Heart left ventricle (tissue), 16 donors: ENCODE measurements around the gene MAPK8. TPM values are rescaled to one million over a fixed set of nuclear protein-coding genes. Genes with fewer than 3 reads are reported as not detected.

ENCODE experiments used
- ATAC-seq, 4 donors: fragments of 200-7000 bp; cut with Tn5 transposase; one replicate each; pipeline ENCODE4 v1.9.1; 2020 to 2022; ENCODE audit warnings: moderate library complexity in 4 of 4, mild to moderate bottlenecking in 3 of 4, moderate number of reproducible peaks in 1 of 4
- DNase-seq, 5 donors: peaks; one replicate each; pipeline ENCODE4 v3.0.0-alpha.2; 2020
- H3K27ac ChIP-seq, 12 donors: fragments of 200-600 bp; sonication (generic) in 4 of 12; one replicate each; pipeline versions ENCODE4 v1.5.0 to v1.8.0; 2016 to 2022; ENCODE audit warnings: mild to moderate bottlenecking in 2 of 12
- H3K27me3 ChIP-seq, 9 donors: fragments of 200-600 bp; sonication (generic) in 2 of 9; one replicate each; pipeline versions ENCODE4 v1.5.1 to v1.8.0; 2016 to 2022; ENCODE audit warnings: mild to moderate bottlenecking in 3 of 9
- H3K36me3 ChIP-seq, 9 donors: fragments of 200-600 bp; sonication (generic) in 2 of 9; one replicate each; pipeline versions ENCODE4 v1.5.0 to v1.8.0; 2018 to 2022; ENCODE audit warnings: mild to moderate bottlenecking in 2 of 9
- H3K4me1 ChIP-seq, 12 donors: fragments of 200-600 bp; sonication (generic) in 4 of 12; one replicate each; pipeline versions ENCODE4 v1.5.0 to v1.8.0; 2016 to 2022; ENCODE audit warnings: mild to moderate bottlenecking in 3 of 12
- H3K4me3 ChIP-seq, 12 donors: fragments of 200-600 bp; sonication (generic) in 4 of 12; one replicate each; pipeline versions ENCODE4 v1.5.0 to v1.8.0; 2017 to 2022; ENCODE audit warnings: mild to moderate bottlenecking in 9 of 12, moderate library complexity in 4 of 12
- H3K9me3 ChIP-seq, 12 donors: fragments of 200-600 bp; sonication (generic) in 4 of 12; one replicate each; pipeline versions ENCODE4 v1.5.0 to v1.8.0; 2016 to 2022; ENCODE audit warnings: mild to moderate bottlenecking in 1 of 12
- CTCF ChIP-seq, 12 donors: fragments of 200-600 bp; sonication (generic) in 4 of 12; IDR thresholded peaks; one replicate each; pipeline versions ENCODE4 v1.5.0 to v1.8.0; 2018 to 2022; ENCODE audit warnings: antibody characterized with exemption in 12 of 12, mild to moderate bottlenecking in 5 of 12
- POLR2A ChIP-seq, 2 donors: fragments of 450-650 bp; IDR thresholded peaks; one replicate each; pipeline ENCODE4 v1.6.1; 2017; ENCODE audit warnings: antibody characterized with exemption in 2 of 2, mild to moderate bottlenecking in 2 of 2, moderate library complexity in 2 of 2
- WGBS, 4 donors: extraction: QIAGEN DNeasy Blood & Tissue Kit in 2 of 4; methylation state at CpG; one replicate each; pipeline versions ENCODE4 v1.1.5 to v1.1.7; 2013 to 2018; 5-methylcytosine and 5-hydroxymethylcytosine counted together
- intact Hi-C, 10 donors: fragments of 100-400 bp; cut with DNase I; formaldehyde crosslinking; loops; one replicate each; pipeline versions ENCODE4 v1.11.1 to v1.14.2; 2022
- polyA plus RNA-seq, 2 donors: library from polyadenylated mRNA; stranded (reverse); fragments of 200-250 nt; gene quantifications; one replicate each; pipeline ENCODE4 v1.2.3, GENCODE V29; 2013
- total RNA-seq, 9 donors: library from RNA; depleted of rRNA in 2 of 9; stranded (reverse); fragments of >200 nt in 2 of 9; fragmentation: NEBNext Ultra II Directional in 3 of 9; extraction: Animal tissue kit (Norgen Biotek cat#: 25700) in 3 of 9; gene quantifications; one replicate each; pipeline versions ENCODE4 v1.1.0 to v1.2.4, GENCODE V29; 2016 to 2023
- donor health status: ischemic (EF 13 %, LVEDD 7.1; RV severe dilation, severe dysfunction).
- donor health status: healthy with polysubstance abuse.
- donor health status: DM: no; HTN: yes; CAD: no.
- donor health status: DM: no; HTN: no; CAD: no.
- donor health status: ischemic (EF 25% LVEDD 6.9; RV normal size, moderate dysfunction).
- donor health status: ischemic (EF 25% LVEDD 5.7; RV mildly dilated, moderate dysfunction).
- donor health status: healthy.
- donor health status: DM: yes; HTN: yes; CAD: no.
- donor health status: ischemic (EF 35%, LVEDD 5.7; RV mildly dilated, moderate dysfunction).
- donor health status: nonischemic (EF 11% LVEDD 7.7; RV severe dilation, severe dysfunction).
- donor health status: DM: yes; HTN: yes; CAD: no.
- donor health status: PGD.
- donor health status: ischemic (EF 29% LVEDD 5.4; RV normal size, mild dysfunction).
- donor health status: nonischemic (EF 23%, LVEDD 6.1; RV moderate dilation, normal function).

MAPK8 gene
- total and polyA plus RNA-seq, 11 donors: 4.2 to 36.8 (median 31.0) TPM

GRCh38 chr10:48317321-48317990 lies 11.0 kb downstream of the MAPK8 start:
- Histone ChIP-seq H3K4me3 (no peak overlapping the region), H3K9me3 (no peaks in the 10 kb centered on the region), H3K27ac (no peak overlapping the region), H3K4me1 (peaks cover 0 to 40% (median 5%) of the 10 kb centered on the region in 12 donors), H3K27me3 (no peaks in the 10 kb centered on the region), H3K36me3 (peaks cover 0 to 3% (median 0%) of the 10 kb centered on the region in 9 donors)
- ATAC-seq (no peak), DNase-seq (no peak)
- intact Hi-C loops: no loop called here
- 77 to 86% (median 83%) methylated on average over 8 of the region's 8 CpGs for WGBS, 4 donors
- TF ChIP-seq POLR2A (IDR thresholded peaks at IDR 0.05): no peak
- TF ChIP-seq CTCF (IDR thresholded peaks at IDR 0.05): no peak

GRCh38 chr10:48322017-48322416 lies 15.5 kb downstream of the MAPK8 start:
- intact Hi-C loops: no loop called here

GRCh38 chr10:48324580-48324979 lies 18.1 kb downstream of the MAPK8 start:
- no peak for TF ChIP-seq POLR2A (IDR thresholded peaks at IDR 0.05)
- no peak for TF ChIP-seq CTCF (IDR thresholded peaks at IDR 0.05)
- no peak overlapping the region for H3K27ac ChIP-seq
- no peak overlapping the region for H3K4me3 ChIP-seq
- no peak for ATAC-seq
- intact Hi-C loops: no loop called here
- 65 to 77% (median 71%) methylated on average over 2 of the region's 2 CpGs for WGBS, 4 donors
- DNase-seq: no peak
- no peaks in the 10 kb centered on the region for H3K9me3 ChIP-seq
- H3K4me1 ChIP-seq: peaks cover 0 to 16% (median 3%) of the 10 kb centered on the region in 12 donors
- H3K36me3 ChIP-seq: peaks cover 0 to 3% (median 0%) of the 10 kb centered on the region in 9 donors
- no peaks in the 10 kb centered on the region for H3K27me3 ChIP-seq

More at GRCh38 chr10:48322017-48322416, 15.5 kb downstream of the MAPK8 start:
- no peaks in the 10 kb centered on the region for H3K9me3 ChIP-seq
- H3K27me3 ChIP-seq: no peaks in the 10 kb centered on the region
- H3K27ac ChIP-seq: no peak overlapping the region
- H3K4me3 ChIP-seq: no peak overlapping the region
- peaks cover 0 to 27% (median 3%) of the 10 kb centered on the region in 12 donors for H3K4me1 ChIP-seq
- WGBS, 4 donors: 86 to 93% (median 91%) methylated on average over 3 of the region's 3 CpGs
- TF ChIP-seq CTCF (IDR thresholded peaks at IDR 0.05) (no peak), POLR2A (IDR thresholded peaks at IDR 0.05) (no peak)
- H3K36me3 ChIP-seq: peaks cover 0 to 3% (median 0%) of the 10 kb centered on the region in 9 donors
- ATAC-seq: no peak
- no peak for DNase-seq

GRCh38 chr10:48330269-48330668 lies 23.8 kb downstream of the MAPK8 start:
- H3K9me3 ChIP-seq: peaks cover 0 to 14% (median 0%) of the 10 kb centered on the region in 12 donors
- TF ChIP-seq CTCF (IDR thresholded peaks at IDR 0.05) (no peak), POLR2A (IDR thresholded peaks at IDR 0.05) (no peak)
- WGBS, 4 donors: 91 to 97% (median 92%) methylated on average over 3 of the region's 3 CpGs
- H3K27me3 ChIP-seq: no peaks in the 10 kb centered on the region
- H3K27ac ChIP-seq: no peak overlapping the region
- H3K36me3 ChIP-seq: peaks cover 0 to 6% (median 0%) of the 10 kb centered on the region in 9 donors
- H3K4me3 ChIP-seq: no peak overlapping the region
- intact Hi-C loops: no loop called here
- ATAC-seq (no peak), DNase-seq (no peak)
- peaks cover 0 to 19% (median 6%) of the 10 kb centered on the region in 12 donors for H3K4me1 ChIP-seq
